ENCODE measurements around the gene NXF3.

GRCh38 chrX:103061486-103061885 is 31.5 kb downstream of the NXF3 start:
- TF ChIP-seq CTCF (IDR thresholded peaks at IDR 0.05) (no peak), POLR2A (IDR thresholded peaks at IDR 0.05) (no peak)

Measured in esophagus squamous epithelium (tissue), 4 donors.